Brain microvascular endothelial cell (primary cell): ENCODE results near the gene GFPT1.

Experiments used
- DNase-seq: peaks from one replicate; pipeline ENCODE4 v3.0.0-alpha.2; 2020
- H3K27ac ChIP-seq: fragments of 250-450 bp; sonication (Bioruptor Pico); 2 replicates; pipeline ENCODE4 v1.5.1; 2020; ENCODE audit warnings: mild to moderate bottlenecking, moderate library complexity
- H3K27me3 ChIP-seq: fragments of 250-450 bp; sonication (Bioruptor Pico); replicated peaks from 2 replicates; pipeline ENCODE4 v1.5.1; 2020; ENCODE audit warnings: mild to moderate bottlenecking
- H3K36me3 ChIP-seq: fragments of 250-450 bp; sonication (Bioruptor Pico); replicated peaks from 2 replicates; pipeline ENCODE4 v1.5.1; 2020; ENCODE audit warnings: mild to moderate bottlenecking
- H3K4me3 ChIP-seq: 2 replicates; pipeline ENCODE4 v1.5.1; 2011; ENCODE audit warnings: low read depth, mild to moderate bottlenecking, control low read depth, low read length, moderate library complexity
- in situ Hi-C: cut with HindIII; loops from 2 replicates; pipeline ENCODE4 v1.10.0; 2017; ENCODE audit warnings: low sequenced_read_pairs, low pct_ligation_motif_present
- TF ChIP-seq, protein P1 (sequence below): IDR thresholded peaks from 2 replicates; pipeline ENCODE4 v1.5.1; 2011; ENCODE audit warnings: low read depth, mild to moderate bottlenecking, moderate library complexity, low read length, control low read depth, inconsistent platforms; ENCODE audit errors: missing control alignments

Gene GFPT1

DNA sequence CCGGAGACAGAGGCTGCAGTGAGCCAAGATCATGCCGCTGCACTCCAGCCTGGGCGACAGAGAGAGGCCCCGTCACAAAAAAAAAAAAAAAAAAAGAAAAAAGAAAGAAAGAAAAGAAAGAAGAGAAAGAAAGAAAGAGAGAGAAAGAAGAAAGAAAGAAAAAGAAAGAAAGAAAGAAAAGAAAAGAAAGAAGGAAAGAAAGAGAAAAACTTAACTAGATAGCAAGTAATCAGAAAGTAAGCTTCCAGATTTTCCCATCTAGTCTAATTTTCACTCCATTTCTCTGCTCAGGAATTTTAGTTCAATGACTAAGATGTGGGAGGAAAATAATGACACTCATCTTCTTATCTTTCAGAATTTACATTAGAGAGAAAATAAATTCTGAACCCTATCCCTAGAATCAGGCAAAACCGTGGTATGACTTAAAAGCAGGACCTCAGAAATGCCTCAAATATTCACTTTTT is 2.4 kb downstream of the GFPT1 start:
- Histone ChIP-seq H3K36me3 (peaks cover 8% of the 10 kb centered on the region), H3K4me3 (no peak overlapping the region), H3K27me3 (no peaks in the 10 kb centered on the region), H3K27ac (peak overlapping the region; percentile 11)
- TF ChIP-seq, protein P1, sequence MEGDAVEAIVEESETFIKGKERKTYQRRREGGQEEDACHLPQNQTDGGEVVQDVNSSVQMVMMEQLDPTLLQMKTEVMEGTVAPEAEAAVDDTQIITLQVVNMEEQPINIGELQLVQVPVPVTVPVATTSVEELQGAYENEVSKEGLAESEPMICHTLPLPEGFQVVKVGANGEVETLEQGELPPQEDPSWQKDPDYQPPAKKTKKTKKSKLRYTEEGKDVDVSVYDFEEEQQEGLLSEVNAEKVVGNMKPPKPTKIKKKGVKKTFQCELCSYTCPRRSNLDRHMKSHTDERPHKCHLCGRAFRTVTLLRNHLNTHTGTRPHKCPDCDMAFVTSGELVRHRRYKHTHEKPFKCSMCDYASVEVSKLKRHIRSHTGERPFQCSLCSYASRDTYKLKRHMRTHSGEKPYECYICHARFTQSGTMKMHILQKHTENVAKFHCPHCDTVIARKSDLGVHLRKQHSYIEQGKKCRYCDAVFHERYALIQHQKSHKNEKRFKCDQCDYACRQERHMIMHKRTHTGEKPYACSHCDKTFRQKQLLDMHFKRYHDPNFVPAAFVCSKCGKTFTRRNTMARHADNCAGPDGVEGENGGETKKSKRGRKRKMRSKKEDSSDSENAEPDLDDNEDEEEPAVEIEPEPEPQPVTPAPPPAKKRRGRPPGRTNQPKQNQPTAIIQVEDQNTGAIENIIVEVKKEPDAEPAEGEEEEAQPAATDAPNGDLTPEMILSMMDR, result no peak
- in situ Hi-C loops, result no loop called here
- DNase-seq, result no peak

DNA sequence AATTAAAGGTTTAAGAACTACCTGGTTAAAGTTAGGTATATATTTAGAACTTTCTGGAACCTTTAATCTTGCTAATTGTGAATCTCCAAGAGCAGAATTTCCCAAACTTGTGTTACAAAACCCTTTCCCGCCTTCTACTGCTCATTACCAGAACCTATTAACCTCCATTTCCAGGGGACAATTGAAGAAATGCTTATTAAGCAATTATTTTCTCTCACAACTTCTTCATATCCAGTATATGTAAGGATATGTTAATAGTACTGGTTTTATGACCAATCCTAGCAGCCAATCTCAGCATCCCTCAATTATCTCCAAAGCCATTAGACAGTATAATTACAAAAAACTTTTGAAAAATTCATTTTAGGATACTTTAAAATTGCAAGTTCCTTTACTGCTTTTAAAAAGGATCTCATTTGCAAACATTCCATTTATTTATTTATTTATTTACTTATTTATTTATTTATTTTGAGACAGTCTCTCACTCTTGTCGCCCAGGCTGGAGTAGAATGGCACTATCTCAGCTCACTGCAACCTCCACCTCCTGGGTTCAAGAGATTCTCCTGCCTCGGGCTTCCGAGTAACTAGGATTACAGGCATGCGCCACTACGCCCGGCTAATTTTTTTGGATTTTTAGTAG is 3.7 kb downstream of the GFPT1 start:
- Histone ChIP-seq H3K27ac (no peak overlapping the region), H3K36me3 (peaks cover 8% of the 10 kb centered on the region), H3K4me3 (no peak overlapping the region), H3K27me3 (no peaks in the 10 kb centered on the region)
- in situ Hi-C loops, result no loop called here
- DNase-seq, result no peak
- TF ChIP-seq, protein P1, result no peak

DNA sequence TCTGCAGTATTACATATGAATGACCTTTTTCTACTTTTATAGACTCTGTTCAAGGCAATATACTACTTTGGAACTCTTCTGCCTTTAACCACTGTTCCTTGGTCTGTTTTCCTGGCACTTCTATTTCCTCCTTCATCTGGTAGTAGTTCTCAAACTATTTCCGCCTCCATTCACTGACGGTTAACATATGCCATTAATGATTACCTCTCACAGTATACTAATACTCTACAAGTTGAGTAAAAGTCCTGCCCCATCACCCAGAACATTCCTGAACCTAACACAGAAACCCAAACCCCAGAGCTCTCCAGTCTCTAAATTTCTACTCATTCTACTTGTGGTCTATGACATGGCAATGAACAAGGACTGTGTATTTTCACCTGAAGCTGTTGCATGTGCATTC is 4.5 kb downstream of the GFPT1 start:
- H3K27me3 ChIP-seq, result no peaks in the 10 kb centered on the region
- no peak overlapping the region for H3K4me3 ChIP-seq
- DNase-seq, result no peak
- in situ Hi-C loops, result no loop called here
- H3K27ac ChIP-seq, result no peak overlapping the region
- TF ChIP-seq, protein P1, result no peak
- H3K36me3 ChIP-seq, result peaks cover 8% of the 10 kb centered on the region

DNA sequence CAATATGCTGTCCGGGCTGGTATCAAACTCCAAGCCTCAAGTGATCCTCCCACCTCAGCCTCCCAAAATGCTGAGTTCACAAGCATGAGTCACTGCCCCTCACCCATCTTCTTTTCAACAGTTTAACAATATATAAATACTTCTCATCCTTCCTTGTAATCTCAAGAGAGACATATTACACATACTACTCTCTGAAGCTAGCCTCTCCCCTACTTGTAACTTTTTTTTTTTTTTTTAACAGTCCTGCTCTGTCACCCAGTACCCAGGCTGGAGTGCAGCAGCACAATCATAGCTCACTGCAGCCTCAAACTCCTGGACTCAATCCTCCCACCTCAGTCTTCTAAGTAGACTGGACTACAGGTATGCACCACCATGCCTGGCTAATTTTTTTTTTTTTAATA is 5.7 kb downstream of the GFPT1 start:
- in situ Hi-C loops, result no loop called here
- Histone ChIP-seq H3K27me3 (no peaks in the 10 kb centered on the region), H3K36me3 (peaks cover 8% of the 10 kb centered on the region), H3K27ac (peak overlapping the region; percentile 39), H3K4me3 (no peak overlapping the region)
- TF ChIP-seq, protein P1, result no peak
- peak; percentile 29 for DNase-seq

DNA sequence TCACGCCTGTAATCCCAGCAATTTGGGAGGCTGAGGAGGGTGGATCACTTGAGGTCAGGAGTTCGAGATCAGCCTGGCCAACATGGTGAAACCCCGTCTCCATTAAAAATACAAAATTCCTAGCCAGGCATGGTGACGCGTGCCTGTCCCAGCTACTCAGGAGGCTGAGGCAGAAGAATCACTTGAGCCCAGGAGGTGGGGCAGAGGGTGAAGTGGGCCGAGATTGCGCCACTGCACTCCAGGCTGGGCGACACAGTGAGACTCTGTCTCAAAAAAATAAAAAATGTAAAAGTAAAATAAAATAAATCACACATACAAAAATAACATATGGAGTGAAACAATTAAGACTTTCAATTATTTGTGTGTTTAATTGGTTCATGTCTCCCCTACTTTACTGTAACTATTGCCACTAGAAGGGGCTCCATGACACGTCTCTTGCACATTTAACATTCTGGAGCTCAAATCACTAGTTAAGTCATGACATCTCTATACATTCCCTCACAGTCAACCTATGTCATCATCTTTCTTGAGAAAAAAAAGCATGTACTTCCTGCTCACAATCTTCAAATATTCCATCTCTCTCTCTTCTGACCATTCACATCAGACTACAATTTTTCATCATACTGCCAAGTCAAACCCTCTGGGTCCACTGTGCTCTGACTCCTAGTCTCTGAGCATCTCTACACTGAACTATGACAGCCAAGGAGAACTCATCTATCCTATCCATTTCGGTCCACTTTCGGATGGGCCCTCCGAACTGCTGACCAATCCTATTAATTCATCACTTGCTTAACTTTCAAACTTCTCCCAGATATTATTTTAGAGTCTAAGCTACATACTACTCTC is 6.7 kb downstream of the GFPT1 start:
- DNase-seq, result no peak

More for the DNA sequence above, 6.7 kb downstream of the GFPT1 start:
- TF ChIP-seq, protein P1, result no peak
- no peak overlapping the region for H3K4me3 ChIP-seq
- peaks cover 12% of the 10 kb centered on the region for H3K36me3 ChIP-seq
- H3K27me3 ChIP-seq, result no peaks in the 10 kb centered on the region
- no peak overlapping the region for H3K27ac ChIP-seq
- in situ Hi-C loops, result no loop called here
